K562 (cell line): Measurements from ENCODE around the gene NINJ1. TPM values are rescaled to one million over a fixed set of nuclear protein-coding genes. Genes with fewer than 3 reads are reported as not detected.
A peak's percentile ranks its signal among the peaks of the same experiment; 100 is the strongest.

Experiments used
- ATF7 ChIP-seq: fragments of 450-650 bp; IDR thresholded peaks from 2 replicates; pipeline ENCODE4 v1.7.1; 2014; ENCODE audit warnings: mild to moderate bottlenecking, moderate library complexity
- DNMT1 ChIP-seq: fragments of 450-650 bp; IDR thresholded peaks from 2 replicates; pipeline ENCODE4 v1.6.1; 2016; ENCODE audit warnings: antibody characterized with exemption, mild to moderate bottlenecking
- ESRRB ChIP-seq: fragments of 250-450 bp; sonication (Bioruptor Pico); IDR thresholded peaks from 2 replicates; pipeline ENCODE4 v1.5.0; 2020; ENCODE audit warnings: mild to moderate bottlenecking, moderate library complexity, borderline replicate concordance
- FOXK2 ChIP-seq, 2 experiments: fragments of 450-650 bp; IDR thresholded peaks in 1 of 2; conservative IDR thresholded peaks in 1 of 2; 2 replicates each; pipeline ENCODE4 v1.6.1; 2016; ENCODE audit warnings: low read depth in 2 of 2, mild to moderate bottlenecking in 1 of 2
- JUN ChIP-seq, 2 experiments: sonication (generic) in 1 of 2; formaldehyde crosslinking in 1 of 2; IDR thresholded peaks; 2 replicates each; pipeline versions ENCODE4 v1.6.1 to v1.8.0; 2012 to 2022; ENCODE audit warnings: borderline replicate concordance in 2 of 2, mild to moderate bottlenecking in 2 of 2, improper control_type of control experiment in 1 of 2, low read depth in 1 of 2, low read length in 1 of 2, missing genetic modification reagents in 1 of 2
- KLF16 ChIP-seq: IDR thresholded peaks from 2 replicates; pipeline ENCODE4 v1.6.1; 2016; ENCODE audit warnings: antibody characterized with exemption
- MEIS2 ChIP-seq: fragments of 450-650 bp; IDR thresholded peaks from 2 replicates; pipeline ENCODE4 v1.6.1; 2014; ENCODE audit warnings: mild to moderate bottlenecking; ENCODE audit not compliant: partially characterized antibody
- NCOA6 ChIP-seq: fragments of 450-650 bp; IDR thresholded peaks from 2 replicates; pipeline ENCODE4 v1.6.1; 2017; ENCODE audit warnings: mild to moderate bottlenecking
- NFIX ChIP-seq: fragments of 250-450 bp; sonication (Bioruptor Pico); IDR thresholded peaks from 2 replicates; pipeline ENCODE4 v1.4.0; 2020; ENCODE audit warnings: low read depth, mild to moderate bottlenecking, moderate library complexity
- RBFOX2 ChIP-seq: fragments of 200-400 bp; formaldehyde crosslinking; IDR thresholded peaks from 2 replicates; pipeline ENCODE4 v1.6.1; 2017; ENCODE audit warnings: low read depth, mild to moderate bottlenecking, low read length, moderate library complexity
- SAP30 ChIP-seq: fragments of 200-600 bp; sonication (generic); IDR thresholded peaks from 2 replicates; pipeline ENCODE4 v1.6.1; 2012; ENCODE audit warnings: borderline replicate concordance, low read depth, mild to moderate bottlenecking, moderate library complexity, low read length, control low read depth, inconsistent platforms; ENCODE audit not compliant: insufficient read depth, poor library complexity, severe bottlenecking
- SMC3 ChIP-seq: conservative IDR thresholded peaks from 2 replicates; pipeline ENCODE4 v1.6.1; 2011; ENCODE audit warnings: low read depth, low read length, improper control_type of control experiment; ENCODE audit not compliant: insufficient read depth
- ZKSCAN1 ChIP-seq: fragments of 150-350 bp; IDR thresholded peaks from 2 replicates; pipeline ENCODE4 v1.6.1; 2016; ENCODE audit warnings: low read depth, low read length
- polyA plus RNA-seq, 8 experiments: library from polyadenylated mRNA; depleted of rRNA in 4 of 8; stranded (reverse) in 5 of 8; unstranded in 3 of 8; fragments of >200 nt; fragmentation: Nextera tagmentation in 2 of 8; fragmentation: Illumina TruSeq in 1 of 8; extraction: Ambion mirVana in 2 of 8; extraction: Trizol in 1 of 8; gene quantifications; 2 replicates each; pipeline versions ENCODE4 v1.2.1 to v1.2.3, GENCODE V29; 2011 to 2014; ENCODE audit warnings: inconsistent platforms in 1 of 8, missing spikeins in 1 of 8
- total RNA-seq, 7 experiments: library from RNA; depleted of rRNA in 6 of 7; stranded (reverse); fragments of >200 nt in 6 of 7; fragmentation: Illumina TruSeq in 2 of 7; extraction: Trizol in 2 of 7; gene quantifications; 2 replicates each; pipeline versions ENCODE4 v1.2.1 to v1.2.3, GENCODE V29; 2011 to 2021; ENCODE audit warnings: low replicate concordance in 1 of 7
- TF ChIP-seq, protein P1 (sequence below): fragments of 250-450 bp; sonication (Bioruptor Pico); IDR thresholded peaks from 2 replicates; pipeline ENCODE4 v1.8.0; 2021; ENCODE audit warnings: moderate library complexity, mild to moderate bottlenecking, inconsistent platforms
- TF ChIP-seq, protein P2 (sequence below): fragments of 250-450 bp; sonication (Bioruptor Pico); IDR thresholded peaks from 2 replicates; pipeline ENCODE4 v1.5.0; 2021; ENCODE audit warnings: mild to moderate bottlenecking, moderate library complexity
- TF ChIP-seq, protein P3 (sequence below): sonication (generic); formaldehyde crosslinking; IDR thresholded peaks from 2 replicates; pipeline ENCODE4 v1.8.0; 2022; ENCODE audit warnings: mild to moderate bottlenecking, missing genetic modification reagents, borderline replicate concordance
- TF ChIP-seq, protein P4 (sequence below): sonication (generic); formaldehyde crosslinking; IDR thresholded peaks from 2 replicates; pipeline ENCODE4 v1.8.1; 2023; ENCODE audit warnings: mild to moderate bottlenecking, missing genetic modification reagents

The NINJ1 gene
- total and polyA plus RNA-seq, 9 of the 15 experiments (the other 6 are each of a cell fraction or from before 2014, with no cell fraction given), result 0.13 to 8.4 (median 4.9) TPM

DNA sequence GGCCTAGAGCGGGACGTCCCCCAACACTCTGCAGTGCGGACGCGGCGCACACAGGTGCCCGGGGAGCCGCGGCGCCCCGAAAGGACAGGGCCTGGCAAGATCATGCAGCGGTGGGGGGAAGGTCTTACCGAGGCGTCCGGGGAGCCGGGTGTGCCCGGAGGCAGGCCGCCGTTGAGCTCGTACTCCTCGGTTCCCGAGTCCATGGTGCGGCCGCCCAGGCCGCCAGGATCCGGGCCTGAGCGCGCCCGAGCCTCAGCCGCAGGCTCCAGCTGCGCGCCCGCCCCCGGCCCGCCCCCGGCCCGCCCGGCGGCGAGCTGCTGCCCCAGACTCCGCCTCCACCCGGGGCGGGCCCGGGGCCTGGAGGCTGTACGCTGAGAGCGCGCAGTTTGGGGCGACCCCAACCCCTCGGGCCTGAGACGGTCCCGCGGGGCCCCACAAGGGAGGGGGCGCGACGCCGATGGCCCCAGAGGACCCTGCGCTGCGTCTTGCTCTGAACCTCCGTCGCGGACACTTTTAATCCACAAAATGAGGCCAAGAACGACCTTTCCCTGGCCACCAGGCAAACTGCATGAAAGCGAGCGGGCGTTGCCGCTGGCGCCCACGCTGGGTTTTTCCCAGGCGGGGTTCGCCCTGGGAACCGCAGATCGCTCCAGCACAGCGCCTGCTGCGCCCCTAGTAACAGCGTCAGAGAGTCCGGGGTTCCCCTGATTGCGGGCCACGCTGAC is at the start of gene NINJ1 (continued):
- TF ChIP-seq, protein P1, sequence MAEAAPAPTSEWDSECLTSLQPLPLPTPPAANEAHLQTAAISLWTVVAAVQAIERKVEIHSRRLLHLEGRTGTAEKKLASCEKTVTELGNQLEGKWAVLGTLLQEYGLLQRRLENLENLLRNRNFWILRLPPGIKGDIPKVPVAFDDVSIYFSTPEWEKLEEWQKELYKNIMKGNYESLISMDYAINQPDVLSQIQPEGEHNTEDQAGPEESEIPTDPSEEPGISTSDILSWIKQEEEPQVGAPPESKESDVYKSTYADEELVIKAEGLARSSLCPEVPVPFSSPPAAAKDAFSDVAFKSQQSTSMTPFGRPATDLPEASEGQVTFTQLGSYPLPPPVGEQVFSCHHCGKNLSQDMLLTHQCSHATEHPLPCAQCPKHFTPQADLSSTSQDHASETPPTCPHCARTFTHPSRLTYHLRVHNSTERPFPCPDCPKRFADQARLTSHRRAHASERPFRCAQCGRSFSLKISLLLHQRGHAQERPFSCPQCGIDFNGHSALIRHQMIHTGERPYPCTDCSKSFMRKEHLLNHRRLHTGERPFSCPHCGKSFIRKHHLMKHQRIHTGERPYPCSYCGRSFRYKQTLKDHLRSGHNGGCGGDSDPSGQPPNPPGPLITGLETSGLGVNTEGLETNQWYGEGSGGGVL (CRISPR knock-in tag), result no peak
- TF ChIP-seq JUN (IDR thresholded peaks at IDR 0.05; ENCODE audit: borderline replicate concordance, low read depth, low read length) (no peak), JUN (CRISPR knock-in tag; IDR thresholded peaks at IDR 0.05; ENCODE audit: borderline replicate concordance) (no peak), NFIX (CRISPR knock-in tag) (no peak), SMC3 (no peak), ATF7 (no peak), KLF16 (no peak), RBFOX2 (peak; percentile 73), ESRRB (CRISPR knock-in tag) (no peak), ZKSCAN1 (no peak), SAP30 (no peak), MEIS2 (no peak), FOXK2 (conservative IDR thresholded peaks at IDR 0.05 in 1 of 2, IDR thresholded peaks at IDR 0.05 in 1 of 2; ENCODE audit: low read depth in 2 of 2) (no peak), DNMT1 (no peak), NCOA6 (no peak)
- TF ChIP-seq, protein P2, sequence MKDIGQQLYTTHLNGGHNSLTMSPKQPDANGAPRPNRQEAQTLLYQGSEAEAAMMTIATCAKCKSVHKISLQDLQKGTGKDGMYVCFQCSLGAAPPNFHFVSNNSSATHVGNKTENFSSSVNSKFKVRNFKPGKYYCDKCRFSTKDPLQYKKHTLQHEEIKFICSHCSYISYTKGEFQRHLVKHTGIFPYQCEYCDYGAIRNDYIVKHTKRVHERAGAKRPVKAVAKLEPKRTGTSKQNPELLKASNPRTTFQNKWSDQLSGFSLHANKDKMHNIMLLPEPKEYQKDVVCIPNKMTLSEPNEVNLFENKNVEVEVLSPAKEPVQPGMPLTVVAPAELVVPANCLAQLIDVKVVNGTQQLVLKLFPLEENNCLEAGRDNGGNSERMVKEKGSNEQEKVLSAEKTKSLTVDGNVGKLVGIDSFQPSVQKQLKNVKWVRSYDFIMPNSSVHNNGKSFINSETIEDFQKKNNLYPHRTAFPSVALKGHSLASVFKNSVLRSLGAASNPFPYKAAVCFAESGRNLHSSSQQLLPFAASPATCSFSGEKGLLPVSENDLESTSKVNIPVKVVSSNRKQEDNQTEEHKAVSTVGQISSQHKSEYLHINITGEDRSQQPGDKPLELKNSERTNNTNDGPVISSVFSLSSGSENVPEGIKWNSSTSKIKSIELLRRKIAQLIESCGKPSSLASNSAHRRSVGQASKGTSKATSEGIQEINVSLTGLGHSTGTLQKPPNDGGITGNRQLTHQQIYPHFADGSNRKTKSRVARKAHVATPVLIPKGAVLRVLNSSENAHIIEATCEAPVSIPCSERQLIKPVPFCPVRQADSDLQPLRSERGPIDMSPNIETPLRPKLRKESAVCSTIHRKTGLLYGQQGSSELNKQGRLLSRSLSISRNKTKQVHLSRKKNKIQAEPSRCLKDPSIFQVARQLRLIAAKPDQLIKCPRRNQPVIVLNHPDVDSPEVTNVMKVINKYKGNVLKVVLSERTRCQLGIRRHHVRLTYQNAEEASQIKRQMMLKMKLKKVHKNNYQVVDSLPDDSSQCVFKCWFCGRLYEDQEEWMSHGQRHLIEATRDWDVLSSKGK (CRISPR knock-in tag), result no peak
- TF ChIP-seq, protein P3, sequence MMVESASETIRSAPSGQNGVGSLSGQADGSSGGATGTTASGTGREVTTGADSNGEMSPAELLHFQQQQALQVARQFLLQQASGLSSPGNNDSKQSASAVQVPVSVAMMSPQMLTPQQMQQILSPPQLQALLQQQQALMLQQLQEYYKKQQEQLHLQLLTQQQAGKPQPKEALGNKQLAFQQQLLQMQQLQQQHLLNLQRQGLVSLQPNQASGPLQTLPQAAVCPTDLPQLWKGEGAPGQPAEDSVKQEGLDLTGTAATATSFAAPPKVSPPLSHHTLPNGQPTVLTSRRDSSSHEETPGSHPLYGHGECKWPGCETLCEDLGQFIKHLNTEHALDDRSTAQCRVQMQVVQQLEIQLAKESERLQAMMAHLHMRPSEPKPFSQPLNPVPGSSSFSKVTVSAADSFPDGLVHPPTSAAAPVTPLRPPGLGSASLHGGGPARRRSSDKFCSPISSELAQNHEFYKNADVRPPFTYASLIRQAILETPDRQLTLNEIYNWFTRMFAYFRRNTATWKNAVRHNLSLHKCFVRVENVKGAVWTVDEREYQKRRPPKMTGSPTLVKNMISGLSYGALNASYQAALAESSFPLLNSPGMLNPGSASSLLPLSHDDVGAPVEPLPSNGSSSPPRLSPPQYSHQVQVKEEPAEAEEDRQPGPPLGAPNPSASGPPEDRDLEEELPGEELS, result peak; percentile 18; the same call in 1 of the 2 replicates
- TF ChIP-seq, protein P4, sequence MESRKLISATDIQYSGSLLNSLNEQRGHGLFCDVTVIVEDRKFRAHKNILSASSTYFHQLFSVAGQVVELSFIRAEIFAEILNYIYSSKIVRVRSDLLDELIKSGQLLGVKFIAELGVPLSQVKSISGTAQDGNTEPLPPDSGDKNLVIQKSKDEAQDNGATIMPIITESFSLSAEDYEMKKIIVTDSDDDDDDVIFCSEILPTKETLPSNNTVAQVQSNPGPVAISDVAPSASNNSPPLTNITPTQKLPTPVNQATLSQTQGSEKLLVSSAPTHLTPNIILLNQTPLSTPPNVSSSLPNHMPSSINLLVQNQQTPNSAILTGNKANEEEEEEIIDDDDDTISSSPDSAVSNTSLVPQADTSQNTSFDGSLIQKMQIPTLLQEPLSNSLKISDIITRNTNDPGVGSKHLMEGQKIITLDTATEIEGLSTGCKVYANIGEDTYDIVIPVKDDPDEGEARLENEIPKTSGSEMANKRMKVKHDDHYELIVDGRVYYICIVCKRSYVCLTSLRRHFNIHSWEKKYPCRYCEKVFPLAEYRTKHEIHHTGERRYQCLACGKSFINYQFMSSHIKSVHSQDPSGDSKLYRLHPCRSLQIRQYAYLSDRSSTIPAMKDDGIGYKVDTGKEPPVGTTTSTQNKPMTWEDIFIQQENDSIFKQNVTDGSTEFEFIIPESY (CRISPR knock-in tag), result no peak
